ENCODE results near the gene RARA. TPM values are rescaled to one million over a fixed set of nuclear protein-coding genes. Genes with fewer than 3 reads are reported as not detected.

Gene RARA
- total RNA-seq, 1 experiment from 2014 or later = 21.8 TPM

- intact Hi-C loops (cut with micrococcal nuclease; ENCODE audit: unreplicated experiment) = no loop called here
- no peak overlapping the region for H2AFZ ChIP-seq
- POLR2A ChIA-PET (ENCODE audit: unreplicated experiment) = no interaction called here
- H3K4me1 ChIP-seq (replicated peaks; ENCODE audit: insufficient read depth) = peaks cover 7% of the 10 kb centered on the region
- no peak overlapping the region for H3K27ac ChIP-seq
- no TSS peak for BruUV-seq (replicated peaks)
- H3K9me2 ChIP-seq (ENCODE audit: insufficient read depth) = no peaks in the 10 kb centered on the region
- H3F3A ChIP-seq (ENCODE audit: insufficient read depth, low read depth) = peaks cover 7% of the 10 kb centered on the region; the same call in 1 of the 2 replicates
- H3K27me3 ChIP-seq (ENCODE audit: insufficient read depth, low read depth) = no peaks in the 10 kb centered on the region
- no peaks in the 10 kb centered on the region; the same call in 1 of the 2 replicates for H4K20me1 ChIP-seq (ENCODE audit: insufficient read depth)
- H3K4me2 ChIP-seq = no peak overlapping the region
- CTCF ChIA-PET = interaction anchor here (0.6 kb wide), 1 partner anchor 48 kb away, joined by 3 read pairs; no protein-coding TSS in a partner anchor
- no peak for DNase-seq
- peaks cover 30% of the 10 kb centered on the region for H3K79me2 ChIP-seq (ENCODE audit: low read depth)
- H3K36me3 ChIP-seq (ENCODE audit: low read depth) = no peaks in the 10 kb centered on the region
- H3K4me3 ChIP-seq = no peak overlapping the region
- TF ChIP-seq EZH2 (IDR thresholded peaks at IDR 0.05; ENCODE audit: low read depth) (no peak), CTCF (conservative IDR thresholded peaks at IDR 0.05) (no peak)
- no peaks in the 10 kb centered on the region for H3K9me3 ChIP-seq (ENCODE audit: insufficient read depth, low read depth)
These were observed 38.5 kb downstream of the RARA start for GRCh38 chr17:40347319-40348135.

GRCh38 chr17:40348136-40348504 is 39.1 kb downstream of the RARA start:
- H3K4me1 ChIP-seq (replicated peaks; ENCODE audit: insufficient read depth) = peaks cover 13% of the 10 kb centered on the region
- H3K4me2 ChIP-seq = no peak overlapping the region
- TF ChIP-seq EZH2 (IDR thresholded peaks at IDR 0.05; ENCODE audit: low read depth) (no peak), CTCF (conservative IDR thresholded peaks at IDR 0.05) (no peak)
- no peaks in the 10 kb centered on the region for H3K9me2 ChIP-seq (ENCODE audit: insufficient read depth)
- H4K20me1 ChIP-seq (ENCODE audit: insufficient read depth) = no peaks in the 10 kb centered on the region; the same call in 1 of the 2 replicates
- CTCF ChIA-PET = no interaction called here
- H3K27me3 ChIP-seq (ENCODE audit: insufficient read depth, low read depth) = no peaks in the 10 kb centered on the region
- H2AFZ ChIP-seq = no peak overlapping the region
- H3K9me3 ChIP-seq (ENCODE audit: insufficient read depth, low read depth) = no peaks in the 10 kb centered on the region
- POLR2A ChIA-PET (ENCODE audit: unreplicated experiment) = interaction anchor here (0.7 kb wide), 1 partner anchor 36 kb away, joined by 3 read pairs; no protein-coding TSS in a partner anchor
- no peak overlapping the region for H3K27ac ChIP-seq
- intact Hi-C loops (cut with micrococcal nuclease; ENCODE audit: unreplicated experiment) = no loop called here
- no peaks in the 10 kb centered on the region for H3K36me3 ChIP-seq (ENCODE audit: low read depth)
- peaks cover 11% of the 10 kb centered on the region; the same call in 1 of the 2 replicates for H3F3A ChIP-seq (ENCODE audit: insufficient read depth, low read depth)
- no peak overlapping the region for H3K4me3 ChIP-seq
- BruUV-seq (replicated peaks) = no TSS peak
- DNase-seq = no peak
- peaks cover 24% of the 10 kb centered on the region for H3K79me2 ChIP-seq (ENCODE audit: low read depth)

GRCh38 chr17:40348562-40349476 is 39.8 kb downstream of the RARA start:
- POLR2A ChIA-PET (ENCODE audit: unreplicated experiment) = interaction anchor here (0.7 kb wide), 1 partner anchor 36 kb away, joined by 3 read pairs; no protein-coding TSS in a partner anchor
- Histone ChIP-seq H3K4me2 (no peak overlapping the region), H2AFZ (no peak overlapping the region), H3K36me3 (ENCODE audit: low read depth) (no peaks in the 10 kb centered on the region), H3K9me3 (ENCODE audit: insufficient read depth, low read depth) (no peaks in the 10 kb centered on the region), H3K4me1 (replicated peaks; ENCODE audit: insufficient read depth) (peaks cover 19% of the 10 kb centered on the region), H3K27ac (no peak overlapping the region), H4K20me1 (ENCODE audit: insufficient read depth) (no peaks in the 10 kb centered on the region; the same call in 1 of the 2 replicates), H3K9me2 (ENCODE audit: insufficient read depth) (no peaks in the 10 kb centered on the region), H3K79me2 (ENCODE audit: low read depth) (peaks cover 17% of the 10 kb centered on the region; the same call in 1 of the 2 replicates), H3F3A (ENCODE audit: insufficient read depth, low read depth) (peaks cover 17% of the 10 kb centered on the region; the same call in 1 of the 2 replicates), H3K4me3 (no peak overlapping the region), H3K27me3 (ENCODE audit: insufficient read depth, low read depth) (no peaks in the 10 kb centered on the region)
- intact Hi-C loops (cut with micrococcal nuclease; ENCODE audit: unreplicated experiment) = no loop called here
- CTCF ChIA-PET = no interaction called here
- no TSS peak for BruUV-seq (replicated peaks)
- no peak for DNase-seq
- TF ChIP-seq CTCF (conservative IDR thresholded peaks at IDR 0.05) (no peak), EZH2 (IDR thresholded peaks at IDR 0.05; ENCODE audit: low read depth) (no peak)

All from PC-9 (cell line).